Measurements from ENCODE around the gene RIOK1.

DNA sequence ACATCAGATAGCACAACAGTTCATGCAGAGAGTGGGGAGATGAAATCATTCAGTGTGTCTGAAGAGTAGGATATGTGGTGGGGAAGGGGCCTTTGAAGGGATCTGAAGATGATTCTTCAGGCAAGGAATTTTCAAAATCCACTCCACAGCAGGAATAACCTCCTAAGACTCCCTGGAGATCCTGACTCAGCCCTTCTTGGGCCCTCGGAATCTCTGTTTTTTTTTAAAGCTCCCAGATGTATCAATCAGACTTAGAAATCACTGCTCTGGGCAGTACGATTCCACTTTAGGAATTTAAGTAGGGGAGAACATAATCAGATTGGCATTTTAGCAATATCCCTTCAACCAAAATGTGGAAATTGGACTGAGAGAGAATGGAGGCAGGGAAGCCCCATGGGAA lies 55.5 kb downstream of the RIOK1 start:
- TF ChIP-seq CTCF (conservative IDR thresholded peaks at IDR 0.05; ENCODE audit: low read depth, low read length) = no peak
- no peak for TF ChIP-seq EZH2 (IDR thresholded peaks at IDR 0.05; ENCODE audit: borderline replicate concordance, low read depth, low read length, poor library complexity, severe bottlenecking)
